Effector CD8-positive, alpha-beta T cell (primary cell): ENCODE measurements around the gene FGF6.

ENCODE experiments used
- DNase-seq: peaks from one replicate; lab custom pipeline; 2025; lab: John Stamatoyannopoulos, UW

Gene FGF6

GRCh38 chr12:4447151-4447550, 1.5 kb upstream of the FGF6 start:
- no peak for DNase-seq

- no peak for DNase-seq
These were observed 720 bp upstream of the FGF6 start for GRCh38 chr12:4446335-4446734.

GRCh38 chr12:4444031-4444430, 1.6 kb downstream of the FGF6 start:
- no peak for DNase-seq

GRCh38 chr12:4443616-4444015, 2.0 kb downstream of the FGF6 start:
- DNase-seq, result no peak

GRCh38 chr12:4441355-4442335, 4.0 kb downstream of the FGF6 start:
- no peak for DNase-seq

- DNase-seq, result no peak
These were observed 5.3 kb downstream of the FGF6 start for GRCh38 chr12:4440187-4440941.

GRCh38 chr12:4439736-4440135, 5.9 kb downstream of the FGF6 start:
- DNase-seq, result no peak

- DNase-seq, result no peak
These were observed 6.6 kb downstream of the FGF6 start for GRCh38 chr12:4438834-4439596.

GRCh38 chr12:4435537-4435936, 10.1 kb downstream of the FGF6 start:
- DNase-seq, result no peak

- no peak for DNase-seq
These were observed 10.7 kb downstream of the FGF6 start for GRCh38 chr12:4434706-4435425.

- no peak for DNase-seq
These were observed 11.3 kb downstream of the FGF6 start for GRCh38 chr12:4434301-4434700.

- DNase-seq, result no peak
These were observed 11.9 kb downstream of the FGF6 start for GRCh38 chr12:4433745-4434058.

- DNase-seq, result no peak
These were observed 12.5 kb downstream of the FGF6 start for GRCh38 chr12:4432878-4433744.

GRCh38 chr12:4431866-4432265, 13.7 kb downstream of the FGF6 start:
- DNase-seq, result no peak

- DNase-seq, result no peak
These were observed 14.2 kb downstream of the FGF6 start for GRCh38 chr12:4431436-4431835.

GRCh38 chr12:4424422-4424821, 21.2 kb downstream of the FGF6 start:
- no peak for DNase-seq

- DNase-seq, result no peak
These were observed 22.0 kb downstream of the FGF6 start for GRCh38 chr12:4423528-4424195.

- DNase-seq, result no peak
These were observed 22.6 kb downstream of the FGF6 start for GRCh38 chr12:4422985-4423384.

GRCh38 chr12:4421590-4422031, 24.0 kb downstream of the FGF6 start:
- DNase-seq, result no peak

GRCh38 chr12:4420138-4420670, 25.4 kb downstream of the FGF6 start:
- no peak for DNase-seq
